MCF 10A (cell line): Measurements from ENCODE around the gene GPC3. TPM values are rescaled to one million over a fixed set of nuclear protein-coding genes. Genes with fewer than 3 reads are reported as not detected.

Experiments used
- BruUV-seq: library from RNA; stranded (reverse); fragments of 400-500 nt; replicated peaks from 2 replicates; lab custom pipeline; 2021; lab: Mats Ljungman, UMichigan
- CTCF ChIA-PET: fragments of 300-600 bp; sonication (Branson Sonifier 250); formaldehyde crosslinking; extraction: SDS; loops from one replicate; lab custom pipeline; 2021; ENCODE audit warnings: antibody characterized with exemption, inconsistent platforms; lab: Yijun Ruan, JAX
- POLR2A ChIA-PET: fragments of 300-600, 350-650 bp; sonication (Branson Sonifier 250); formaldehyde crosslinking; extraction: SDS; loops from one replicate; lab custom pipeline; 2020; ENCODE audit warnings: antibody characterized with exemption, inconsistent platforms; lab: Yijun Ruan, JAX
- DNase-seq: peaks from one replicate; pipeline ENCODE4 v3.0.0-alpha.2; 2018; ENCODE audit not compliant: unreplicated experiment
- H3K27ac Mint-ChIP-seq: one replicate; pipeline ENCODE4 v1.8.0; 2022; ENCODE audit warnings: mild to moderate bottlenecking, low read depth, mixed read lengths; ENCODE audit not compliant: unreplicated experiment
- H3K27me3 Mint-ChIP-seq: one replicate; pipeline ENCODE4 v1.8.0; 2022; ENCODE audit warnings: mixed read lengths; ENCODE audit not compliant: insufficient read depth, unreplicated experiment
- H3K36me3 Mint-ChIP-seq: one replicate; pipeline ENCODE4 v1.8.0; 2022; ENCODE audit warnings: mild to moderate bottlenecking, moderate library complexity, mixed read lengths; ENCODE audit not compliant: insufficient read depth, unreplicated experiment
- H3K4me1 Mint-ChIP-seq: one replicate; pipeline ENCODE4 v1.8.0; 2022; ENCODE audit warnings: mixed read lengths; ENCODE audit not compliant: insufficient read depth, unreplicated experiment
- H3K4me3 Mint-ChIP-seq: one replicate; pipeline ENCODE4 v1.8.0; 2022; ENCODE audit warnings: mild to moderate bottlenecking, moderate library complexity, mixed read lengths; ENCODE audit not compliant: unreplicated experiment
- H3K9me3 Mint-ChIP-seq: one replicate; pipeline ENCODE4 v1.8.0; 2022; ENCODE audit warnings: mixed read lengths; ENCODE audit not compliant: unreplicated experiment
- intact Hi-C: fragments of 100-400 bp; cut with micrococcal nuclease; formaldehyde crosslinking; loops from 2 replicates; pipeline ENCODE4 v1.14.1; 2022
- total RNA-seq: library from RNA; stranded (reverse); gene quantifications from 2 replicates; pipeline ENCODE4 v1.2.3, GENCODE V29; 2022
- TF ChIP-seq, protein P1 (sequence below): fragments of 200-600 bp; IDR thresholded peaks from one replicate; pipeline ENCODE4 v1.8.0; 2022; ENCODE audit warnings: antibody characterized with exemption, mild to moderate bottlenecking; ENCODE audit not compliant: unreplicated experiment

The GPC3 gene
- total RNA-seq, 1 experiment from 2014 or later, result 0.37 TPM

- H3K36me3 Mint-ChIP-seq, result no peaks in the 10 kb centered on the region
- no TSS peak for BruUV-seq
- TF ChIP-seq, protein P1, sequence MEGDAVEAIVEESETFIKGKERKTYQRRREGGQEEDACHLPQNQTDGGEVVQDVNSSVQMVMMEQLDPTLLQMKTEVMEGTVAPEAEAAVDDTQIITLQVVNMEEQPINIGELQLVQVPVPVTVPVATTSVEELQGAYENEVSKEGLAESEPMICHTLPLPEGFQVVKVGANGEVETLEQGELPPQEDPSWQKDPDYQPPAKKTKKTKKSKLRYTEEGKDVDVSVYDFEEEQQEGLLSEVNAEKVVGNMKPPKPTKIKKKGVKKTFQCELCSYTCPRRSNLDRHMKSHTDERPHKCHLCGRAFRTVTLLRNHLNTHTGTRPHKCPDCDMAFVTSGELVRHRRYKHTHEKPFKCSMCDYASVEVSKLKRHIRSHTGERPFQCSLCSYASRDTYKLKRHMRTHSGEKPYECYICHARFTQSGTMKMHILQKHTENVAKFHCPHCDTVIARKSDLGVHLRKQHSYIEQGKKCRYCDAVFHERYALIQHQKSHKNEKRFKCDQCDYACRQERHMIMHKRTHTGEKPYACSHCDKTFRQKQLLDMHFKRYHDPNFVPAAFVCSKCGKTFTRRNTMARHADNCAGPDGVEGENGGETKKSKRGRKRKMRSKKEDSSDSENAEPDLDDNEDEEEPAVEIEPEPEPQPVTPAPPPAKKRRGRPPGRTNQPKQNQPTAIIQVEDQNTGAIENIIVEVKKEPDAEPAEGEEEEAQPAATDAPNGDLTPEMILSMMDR, result no peak
- no peak overlapping the region for H3K4me3 Mint-ChIP-seq
- DNase-seq, result no peak
- no peaks in the 10 kb centered on the region for H3K9me3 Mint-ChIP-seq
- POLR2A ChIA-PET, result no interaction called here
- no peaks in the 10 kb centered on the region for H3K4me1 Mint-ChIP-seq
- intact Hi-C loops, result no loop called here
- H3K27me3 Mint-ChIP-seq, result peaks cover 71% of the 10 kb centered on the region
- H3K27ac Mint-ChIP-seq, result no peak overlapping the region
- CTCF ChIA-PET, result interaction anchor here (0.7 kb wide), 1 partner anchor 283 kb away, joined by 3 read pairs; no protein-coding TSS in a partner anchor
Measured at GRCh38 chrX:133593531-133593930, 391.9 kb downstream of the GPC3 start.

DNA sequence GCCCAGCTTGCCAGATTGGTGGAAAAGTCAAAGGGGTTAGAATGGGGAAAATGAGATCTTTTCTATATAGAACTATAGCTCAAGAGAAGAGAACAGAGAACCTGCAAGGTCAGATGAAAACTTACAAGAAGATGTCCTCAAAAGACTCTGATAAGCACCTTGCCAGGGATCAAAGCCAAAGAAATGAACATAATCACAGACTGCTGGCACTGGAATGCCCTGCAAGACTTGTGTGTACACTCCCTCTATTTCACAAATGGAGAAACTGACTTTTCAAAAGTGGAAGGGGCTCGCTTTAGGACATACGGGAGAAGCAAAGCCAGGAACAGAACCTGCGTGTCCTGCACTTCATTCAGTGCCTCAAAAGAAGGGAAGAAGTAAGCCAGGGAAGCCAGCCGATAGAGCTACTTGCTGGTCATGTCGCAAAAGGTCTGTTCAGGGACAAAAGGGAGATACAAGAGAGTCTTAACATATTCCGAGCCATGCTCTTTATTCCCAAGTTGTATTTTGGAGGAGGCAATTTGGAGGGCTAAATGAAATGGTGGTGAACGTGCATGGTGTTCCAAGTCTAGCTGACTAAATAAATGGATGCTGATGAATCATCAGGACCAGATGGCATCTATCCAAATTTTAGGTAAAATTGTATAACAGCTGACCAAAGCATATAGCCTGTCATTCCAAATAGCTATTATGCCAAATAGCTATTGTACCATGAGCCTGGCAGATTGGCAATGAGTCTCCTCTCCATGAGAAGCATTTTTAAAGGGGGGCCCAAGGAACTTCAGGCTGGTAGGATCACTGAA, 394.5 kb downstream of the GPC3 start:
- DNase-seq, result peak; percentile 49
- H3K27ac Mint-ChIP-seq, result no peak overlapping the region
- no peak overlapping the region for H3K4me3 Mint-ChIP-seq
- BruUV-seq, result no TSS peak
- POLR2A ChIA-PET, result interaction anchor here (1.3 kb wide), 1 partner anchor 45 kb away, joined by 5 read pairs; no protein-coding TSS in a partner anchor
- no peaks in the 10 kb centered on the region for H3K36me3 Mint-ChIP-seq
- intact Hi-C loops, result no loop called here
- TF ChIP-seq, protein P1, result no peak
- CTCF ChIA-PET, result no interaction called here
- H3K27me3 Mint-ChIP-seq, result peaks cover 73% of the 10 kb centered on the region
- no peaks in the 10 kb centered on the region for H3K4me1 Mint-ChIP-seq
- no peaks in the 10 kb centered on the region for H3K9me3 Mint-ChIP-seq

- Mint-ChIP-seq H3K4me3 (no peak overlapping the region), H3K4me1 (no peaks in the 10 kb centered on the region), H3K36me3 (no peaks in the 10 kb centered on the region), H3K27ac (no peak overlapping the region), H3K27me3 (peaks cover 73% of the 10 kb centered on the region), H3K9me3 (no peaks in the 10 kb centered on the region)
- ChIA-PET CTCF (no interaction called here), POLR2A (no interaction called here)
- TF ChIP-seq, protein P1, result no peak
- no peak for DNase-seq
- intact Hi-C loops, result no loop called here
- BruUV-seq, result no TSS peak
Measured at GRCh38 chrX:133588827-133589226, 396.6 kb downstream of the GPC3 start.

- CTCF ChIA-PET, result no interaction called here
- DNase-seq, result no peak
- TF ChIP-seq, protein P1, result no peak
- H3K4me1 Mint-ChIP-seq, result no peaks in the 10 kb centered on the region
- H3K9me3 Mint-ChIP-seq, result no peaks in the 10 kb centered on the region
- POLR2A ChIA-PET, result no interaction called here
- H3K27ac Mint-ChIP-seq, result no peak overlapping the region
- intact Hi-C loops, result no loop called here
- no TSS peak for BruUV-seq
- peaks cover 79% of the 10 kb centered on the region for H3K27me3 Mint-ChIP-seq
- no peak overlapping the region for H3K4me3 Mint-ChIP-seq
- H3K36me3 Mint-ChIP-seq, result no peaks in the 10 kb centered on the region
Measured at GRCh38 chrX:133587818-133588217, 397.6 kb downstream of the GPC3 start.
